Measurements from ENCODE around the gene HIPK2.

HIPK2 gene

GRCh38 chr7:139715194-139715815, 62.5 kb downstream of the HIPK2 start:
- DNase-seq (ENCODE audit: low read depth in 2 of 2) = no peak

- DNase-seq (ENCODE audit: low read depth in 2 of 2) = no peak
Observed at GRCh38 chr7:139714163-139714901, 63.5 kb downstream of the HIPK2 start.

GRCh38 chr7:139713526-139714162, 64.2 kb downstream of the HIPK2 start:
- DNase-seq (ENCODE audit: low read depth in 2 of 2) = no peak

- DNase-seq (ENCODE audit: low read depth in 2 of 2) = no peak
Observed at GRCh38 chr7:139713061-139713460, 64.7 kb downstream of the HIPK2 start.

- no peak for DNase-seq (ENCODE audit: low read depth in 2 of 2)
Observed at GRCh38 chr7:139711991-139712743, 65.6 kb downstream of the HIPK2 start.

GRCh38 chr7:139710036-139710435, 67.8 kb downstream of the HIPK2 start:
- DNase-seq (ENCODE audit: low read depth in 2 of 2) = no peak

GRCh38 chr7:139709485-139709884, 68.3 kb downstream of the HIPK2 start:
- no peak for DNase-seq (ENCODE audit: low read depth in 2 of 2)

- no peak for DNase-seq (ENCODE audit: low read depth in 2 of 2)
Observed at GRCh38 chr7:139708541-139708940, 69.3 kb downstream of the HIPK2 start.

GRCh38 chr7:139706837-139707236, 71.0 kb downstream of the HIPK2 start:
- DNase-seq (ENCODE audit: low read depth in 2 of 2) = no peak

- DNase-seq (ENCODE audit: low read depth in 2 of 2) = no peak
Observed at GRCh38 chr7:139704308-139704879, 73.4 kb downstream of the HIPK2 start.

- no peak for DNase-seq (ENCODE audit: low read depth in 2 of 2)
Observed at GRCh38 chr7:139703487-139704307, 74.1 kb downstream of the HIPK2 start.

- DNase-seq (ENCODE audit: low read depth in 2 of 2) = no peak
Observed at GRCh38 chr7:139702811-139703486, 74.8 kb downstream of the HIPK2 start.

- DNase-seq (ENCODE audit: low read depth in 2 of 2) = no peak
Observed at GRCh38 chr7:139702313-139702731, 75.5 kb downstream of the HIPK2 start.

GRCh38 chr7:139701908-139702307, 75.9 kb downstream of the HIPK2 start:
- no peak for DNase-seq (ENCODE audit: low read depth in 2 of 2)

GRCh38 chr7:139700505-139701235, 77.1 kb downstream of the HIPK2 start:
- no peak for DNase-seq (ENCODE audit: low read depth in 2 of 2)

GRCh38 chr7:139699640-139700504, 77.9 kb downstream of the HIPK2 start:
- peak in 1 of 2 donors; percentile 25 for DNase-seq (ENCODE audit: low read depth in 2 of 2)

- no peak for DNase-seq (ENCODE audit: low read depth in 2 of 2)
Observed at GRCh38 chr7:139698844-139699243, 79.0 kb downstream of the HIPK2 start.

- no peak for DNase-seq (ENCODE audit: low read depth in 2 of 2)
Observed at GRCh38 chr7:139698278-139698677, 79.5 kb downstream of the HIPK2 start.

- no peak for DNase-seq (ENCODE audit: low read depth in 2 of 2)
Observed at GRCh38 chr7:139697056-139697455, 80.7 kb downstream of the HIPK2 start.
